HUES6 (cell line): Measurements from ENCODE around the gene KHDC1.
"Not testable (repeated sequence)": the region's sequence is repeated elsewhere in the genome, so short reads cannot be mapped to it uniquely, and the experiment has no call there.

ENCODE experiments used
- H3K27ac ChIP-seq: 2 replicates; pipeline ENCODE4 v1.7.0; 2013; ENCODE audit warnings: low read depth, mild to moderate bottlenecking, low read length, inconsistent platforms
- H3K27me3 ChIP-seq: 2 replicates; pipeline ENCODE4 v1.6.1; 2013; ENCODE audit warnings: low read length; ENCODE audit not compliant: control insufficient read depth, insufficient read depth
- H3K36me3 ChIP-seq: 2 replicates; pipeline ENCODE4 v1.6.1; 2013; ENCODE audit warnings: low read length; ENCODE audit not compliant: control insufficient read depth, insufficient read depth
- H3K4me1 ChIP-seq: 2 replicates; pipeline ENCODE4 v1.6.1; 2013; ENCODE audit warnings: low read length; ENCODE audit not compliant: control insufficient read depth, insufficient read depth
- H3K4me3 ChIP-seq: 2 replicates; pipeline ENCODE4 v1.5.1; 2013; ENCODE audit warnings: low read depth, low read length
- H3K9ac ChIP-seq: one replicate; pipeline ENCODE4 v1.6.1; 2013; ENCODE audit warnings: mild to moderate bottlenecking, low read length
- H3K9me3 ChIP-seq: 2 replicates; pipeline ENCODE4 v1.6.1; 2013; ENCODE audit warnings: low read depth, low read length; ENCODE audit not compliant: control insufficient read depth, insufficient read depth

Gene KHDC1

GRCh38 chr6:73248192-73248903, 14.6 kb downstream of the KHDC1 start:
- no peak overlapping the region for H3K9ac ChIP-seq
- no peaks in the 10 kb centered on the region for H3K4me1 ChIP-seq
- no peak overlapping the region for H3K27ac ChIP-seq
- no peaks in the 10 kb centered on the region for H3K36me3 ChIP-seq
- no peaks in the 10 kb centered on the region for H3K9me3 ChIP-seq
- H3K4me3 ChIP-seq = no peak overlapping the region
- H3K27me3 ChIP-seq = no peaks in the 10 kb centered on the region

- Histone ChIP-seq H3K4me3 (no peak overlapping the region), H3K9ac (no peak overlapping the region), H3K4me1 (no peaks in the 10 kb centered on the region), H3K27me3 (no peaks in the 10 kb centered on the region), H3K9me3 (no peaks in the 10 kb centered on the region), H3K27ac (no peak overlapping the region), H3K36me3 (no peaks in the 10 kb centered on the region)
Observed at GRCh38 chr6:73242001-73242400, 21.0 kb downstream of the KHDC1 start.

DNA sequence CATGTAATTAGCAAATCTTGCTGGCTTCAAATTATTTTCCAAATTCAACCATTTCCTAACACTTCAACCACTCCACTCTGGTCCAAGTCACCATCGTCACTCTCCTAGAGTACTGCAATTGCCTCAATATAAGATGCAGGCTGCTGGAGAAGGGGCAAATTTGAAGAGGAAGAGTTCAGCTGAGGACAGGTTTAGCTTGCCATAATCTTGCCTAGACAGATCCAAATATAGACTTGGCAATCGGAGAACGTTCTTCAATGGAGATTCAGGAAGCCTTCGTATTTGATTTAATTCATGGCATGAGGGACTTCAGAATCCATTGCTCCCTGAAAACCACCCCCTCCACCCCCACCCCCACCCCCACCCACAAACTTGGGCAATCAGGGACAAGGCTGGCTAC, 22.3 kb downstream of the KHDC1 start:
- H3K27ac ChIP-seq = no peak overlapping the region
- no peaks in the 10 kb centered on the region for H3K4me1 ChIP-seq
- H3K4me3 ChIP-seq = no peak overlapping the region
- no peaks in the 10 kb centered on the region for H3K36me3 ChIP-seq
- H3K9ac ChIP-seq = no peak overlapping the region
- no peaks in the 10 kb centered on the region for H3K27me3 ChIP-seq
- no peaks in the 10 kb centered on the region for H3K9me3 ChIP-seq

DNA sequence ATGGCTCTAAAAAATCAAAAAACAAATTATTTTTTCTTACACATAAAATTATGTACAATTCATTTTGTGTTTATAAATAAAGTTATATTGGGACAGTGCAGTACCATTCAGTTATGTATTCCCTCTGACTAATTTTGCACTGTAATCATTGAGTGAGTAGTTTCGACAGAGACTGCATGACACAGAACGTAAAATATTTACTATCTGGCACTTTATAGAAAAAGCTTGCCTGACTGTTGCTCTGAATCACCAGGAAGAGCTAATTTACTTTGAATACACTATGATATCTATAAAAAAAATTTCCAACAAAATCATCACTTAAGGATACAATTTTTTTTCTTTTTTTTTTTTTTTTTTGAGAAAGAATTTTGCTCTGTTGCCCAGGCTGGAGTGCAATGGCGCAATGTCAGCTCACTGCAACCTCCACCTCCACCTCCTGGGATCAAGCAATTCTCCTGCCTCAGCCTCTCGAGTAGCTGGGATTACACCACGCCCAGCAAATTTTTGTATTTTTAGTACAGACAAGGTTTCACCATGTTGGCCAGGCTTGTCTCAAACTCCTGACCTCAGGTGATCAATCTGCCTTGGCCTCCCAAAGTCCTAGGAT, 26.7 kb downstream of the KHDC1 start:
- Histone ChIP-seq H3K27ac (no peak overlapping the region), H3K36me3 (no peaks in the 10 kb centered on the region), H3K9me3 (no peaks in the 10 kb centered on the region), H3K4me3 (no peak overlapping the region), H3K27me3 (no peaks in the 10 kb centered on the region), H3K4me1 (no peaks in the 10 kb centered on the region), H3K9ac (no peak overlapping the region)

GRCh38 chr6:73234733-73235132, 28.3 kb downstream of the KHDC1 start:
- H3K4me3 ChIP-seq = no peak overlapping the region
- H3K4me1 ChIP-seq = no peaks in the 10 kb centered on the region
- H3K27me3 ChIP-seq = no peaks in the 10 kb centered on the region
- no peaks in the 10 kb centered on the region for H3K9me3 ChIP-seq
- H3K27ac ChIP-seq = no peak overlapping the region
- no peaks in the 10 kb centered on the region for H3K36me3 ChIP-seq
- no peak overlapping the region for H3K9ac ChIP-seq

DNA sequence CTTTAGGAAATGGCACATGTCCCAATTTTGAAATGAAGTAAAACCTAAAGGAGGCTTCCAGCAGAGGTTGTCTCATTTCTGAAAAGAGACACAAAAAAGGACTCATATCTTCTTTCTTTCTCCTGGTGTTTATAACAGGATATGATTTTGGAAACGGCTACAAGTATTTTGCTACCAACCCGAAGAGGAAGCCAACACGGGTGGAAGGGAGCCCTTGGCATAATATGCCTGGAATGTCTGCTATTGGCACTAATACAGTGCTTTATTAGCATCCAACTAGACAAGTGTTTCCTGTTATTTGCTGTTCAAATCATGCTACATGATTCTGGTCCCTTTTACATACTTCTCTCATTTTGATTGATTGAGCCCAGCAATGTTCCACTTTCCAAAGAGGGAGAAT, 29.0 kb downstream of the KHDC1 start:
- H3K9ac ChIP-seq, H3K4me1 ChIP-seq, H3K27me3 ChIP-seq, H3K27ac ChIP-seq, H3K4me3 ChIP-seq, H3K36me3 ChIP-seq, H3K9me3 ChIP-seq: not testable (repeated sequence)

DNA sequence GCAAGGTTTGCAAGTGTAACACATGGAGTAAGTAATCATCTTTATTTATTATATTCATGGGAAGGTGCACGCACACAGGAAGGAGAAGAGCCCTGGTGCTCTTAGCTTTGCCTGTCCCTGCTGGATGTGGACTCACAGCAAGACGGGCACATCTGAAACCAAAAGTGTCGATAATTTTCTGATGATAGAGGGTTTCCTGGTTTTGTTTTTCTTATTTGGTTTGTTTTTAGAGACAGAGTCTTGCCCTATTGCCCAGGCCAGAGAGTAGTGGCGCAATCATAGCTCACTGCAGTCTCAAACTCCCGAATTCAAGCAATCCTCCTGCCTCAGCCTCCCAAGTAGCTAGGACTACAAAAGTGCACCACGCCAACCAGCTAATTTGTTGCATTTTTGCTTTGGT, 29.9 kb downstream of the KHDC1 start:
- no peak overlapping the region for H3K9ac ChIP-seq
- H3K4me1 ChIP-seq = no peaks in the 10 kb centered on the region
- no peaks in the 10 kb centered on the region for H3K36me3 ChIP-seq
- H3K27me3 ChIP-seq = no peaks in the 10 kb centered on the region
- no peak overlapping the region for H3K27ac ChIP-seq
- no peaks in the 10 kb centered on the region for H3K9me3 ChIP-seq
- H3K4me3 ChIP-seq = no peak overlapping the region

- H3K9ac ChIP-seq = no peak overlapping the region
- H3K4me1 ChIP-seq = no peaks in the 10 kb centered on the region
Observed at GRCh38 chr6:73231986-73232391, 31.0 kb downstream of the KHDC1 start.

DNA sequence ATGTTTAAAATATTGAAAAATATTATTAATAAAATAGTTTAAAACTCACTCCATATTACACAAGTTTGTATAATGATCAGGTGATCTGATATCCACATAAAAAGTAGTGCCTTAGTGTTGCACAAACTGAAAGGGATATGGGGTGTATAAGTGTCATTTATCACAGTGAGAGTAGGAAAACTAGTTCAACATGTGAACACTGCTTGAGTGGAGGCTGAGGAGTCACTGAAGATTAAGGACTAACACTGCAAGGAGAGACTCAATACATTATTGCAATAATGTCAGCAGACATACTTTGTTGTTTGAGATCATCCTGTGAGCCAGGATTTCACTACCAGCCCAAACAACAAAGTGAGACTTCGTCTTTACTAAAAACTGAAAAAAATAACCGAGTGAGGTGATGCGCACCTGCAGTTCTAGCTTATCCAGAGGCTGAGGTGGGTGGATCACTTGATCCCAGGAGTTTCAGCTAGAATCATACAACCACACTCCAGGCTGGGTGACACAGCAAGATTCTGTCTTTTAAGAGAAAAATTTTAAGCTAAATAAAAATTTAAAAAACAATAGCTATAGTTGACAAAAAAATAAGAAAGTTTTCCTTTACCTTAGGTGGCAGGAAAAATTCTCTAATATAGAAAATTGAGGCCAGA, 35.3 kb downstream of the KHDC1 start:
- H3K27me3 ChIP-seq = no peaks in the 10 kb centered on the region
- no peak overlapping the region for H3K4me3 ChIP-seq
- no peaks in the 10 kb centered on the region for H3K9me3 ChIP-seq
- H3K27ac ChIP-seq = no peak overlapping the region
- no peak overlapping the region for H3K9ac ChIP-seq
- no peaks in the 10 kb centered on the region for H3K36me3 ChIP-seq
- H3K4me1 ChIP-seq = no peaks in the 10 kb centered on the region

More at GRCh38 chr6:73231986-73232391, 31.0 kb downstream of the KHDC1 start:
- no peaks in the 10 kb centered on the region for H3K27me3 ChIP-seq
- H3K4me3 ChIP-seq = no peak overlapping the region
- H3K36me3 ChIP-seq = no peaks in the 10 kb centered on the region
- no peak overlapping the region for H3K27ac ChIP-seq
- no peaks in the 10 kb centered on the region for H3K9me3 ChIP-seq

DNA sequence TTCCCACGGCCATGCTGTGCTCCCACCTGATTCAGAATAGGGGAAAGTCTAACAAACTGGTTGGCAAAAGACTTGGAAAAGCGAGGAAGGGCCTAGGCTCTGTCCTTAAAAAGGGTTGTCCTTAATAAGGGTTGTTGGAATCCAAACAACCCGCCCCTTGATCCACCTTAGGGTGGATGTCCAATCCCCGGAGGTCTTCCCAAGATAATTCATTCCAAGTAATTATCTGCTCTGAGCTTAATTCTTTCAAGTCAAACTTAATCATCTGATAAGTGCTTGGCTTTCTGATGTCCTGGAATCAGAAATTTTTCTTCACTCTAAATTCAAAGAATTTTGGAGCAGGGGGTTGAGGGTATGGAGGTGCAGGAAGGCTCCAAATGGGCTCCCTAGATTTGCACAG, 37.6 kb downstream of the KHDC1 start, which contains the start of gene KHDC1L:
TSS of gene KHDC1L (minus strand) at position 101 of the 400 bp plus-strand sequence. CDS start at position 13, 88 bp downstream.
- Histone ChIP-seq H3K9ac (no peak within 1 kb of the TSS), H3K36me3 (no peaks in the 10 kb centered on the region), H3K27me3 (no peaks in the 10 kb centered on the region), H3K9me3 (no peaks in the 10 kb centered on the region), H3K27ac (no peak within 1 kb of the TSS), H3K4me3 (no peak within 1 kb of the TSS), H3K4me1 (no peaks in the 10 kb centered on the region)

GRCh38 chr6:73216859-73217258, 46.1 kb downstream of the KHDC1 start:
- H3K9me3 ChIP-seq = no peaks in the 10 kb centered on the region; the same call in 1 of the 2 replicates

More at GRCh38 chr6:73216859-73217258, 46.1 kb downstream of the KHDC1 start:
- H3K27ac ChIP-seq = no peak overlapping the region
- no peaks in the 10 kb centered on the region for H3K36me3 ChIP-seq
- H3K4me3 ChIP-seq = no peak overlapping the region
- H3K27me3 ChIP-seq = no peaks in the 10 kb centered on the region
- H3K9ac ChIP-seq = no peak overlapping the region
- H3K4me1 ChIP-seq = no peaks in the 10 kb centered on the region
